Nephron (organoid): ENCODE data around the gene SEZ6L.

Source experiments
- H3K27ac Mint-ChIP-seq, 3 experiments: 2 replicates each; pipeline ENCODE4 v1.8.0; 2020; ENCODE audit warnings: mixed read lengths in 3 of 3, mild to moderate bottlenecking in 2 of 3, moderate library complexity in 1 of 3
- H3K27me3 Mint-ChIP-seq: 2 replicates; pipeline ENCODE4 v1.8.0; 2021; ENCODE audit warnings: low read depth, mild to moderate bottlenecking, moderate library complexity, mixed read lengths
- H3K36me3 Mint-ChIP-seq: 2 replicates; pipeline ENCODE4 v1.8.0; 2020; ENCODE audit warnings: low read depth, mixed read lengths
- H3K4me1 Mint-ChIP-seq: 2 replicates; pipeline ENCODE4 v1.8.0; 2020; ENCODE audit warnings: mixed read lengths
- H3K4me3 Mint-ChIP-seq, 3 experiments: 2 replicates each; pipeline ENCODE4 v1.8.0; 2020; ENCODE audit warnings: mild to moderate bottlenecking in 3 of 3, mixed read lengths in 3 of 3, moderate library complexity in 2 of 3
- H3K9me3 Mint-ChIP-seq: 2 replicates; pipeline ENCODE4 v1.8.0; 2020; ENCODE audit warnings: mixed read lengths
- TF ChIP-seq, protein P1 (sequence below), 3 experiments: fragments of 200-600 bp; sonication (generic); IDR thresholded peaks; one replicate each; pipeline ENCODE4 v1.5.0; 2021; ENCODE audit warnings: antibody characterized with exemption in 3 of 3; ENCODE audit not compliant: unreplicated experiment in 3 of 3

The SEZ6L gene

DNA sequence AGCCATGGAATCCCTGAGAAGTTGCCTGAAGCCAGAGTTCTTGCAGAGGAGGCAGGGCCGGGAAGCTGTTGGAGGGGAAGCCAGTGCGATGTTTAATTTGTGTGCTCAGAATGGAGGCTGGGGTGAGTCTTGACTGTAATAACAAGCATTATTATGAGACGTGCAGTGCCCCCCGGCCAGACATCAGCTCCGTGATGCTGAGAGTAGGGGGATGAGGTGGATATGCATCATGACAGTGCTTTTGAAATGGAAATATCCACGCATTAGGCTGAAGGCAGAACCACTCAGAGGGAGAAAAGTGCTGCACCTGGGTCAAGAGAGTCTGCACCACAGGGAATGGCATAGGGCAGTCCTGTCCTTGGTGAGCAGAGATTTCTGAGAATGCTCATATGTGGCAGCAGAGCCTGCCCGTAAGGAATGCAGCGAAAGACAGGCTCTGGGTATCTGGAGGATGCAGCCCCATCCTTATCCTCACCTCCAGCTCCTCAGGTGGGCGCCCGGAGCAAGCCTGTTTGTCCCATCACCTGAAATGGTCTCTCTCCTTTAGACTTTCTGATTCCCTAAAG, 37.6 kb upstream of the SEZ6L start:
- H3K9me3 Mint-ChIP-seq = no peaks in the 10 kb centered on the region
- H3K27me3 Mint-ChIP-seq = peaks cover 14% of the 10 kb centered on the region
- TF ChIP-seq, protein P1, sequence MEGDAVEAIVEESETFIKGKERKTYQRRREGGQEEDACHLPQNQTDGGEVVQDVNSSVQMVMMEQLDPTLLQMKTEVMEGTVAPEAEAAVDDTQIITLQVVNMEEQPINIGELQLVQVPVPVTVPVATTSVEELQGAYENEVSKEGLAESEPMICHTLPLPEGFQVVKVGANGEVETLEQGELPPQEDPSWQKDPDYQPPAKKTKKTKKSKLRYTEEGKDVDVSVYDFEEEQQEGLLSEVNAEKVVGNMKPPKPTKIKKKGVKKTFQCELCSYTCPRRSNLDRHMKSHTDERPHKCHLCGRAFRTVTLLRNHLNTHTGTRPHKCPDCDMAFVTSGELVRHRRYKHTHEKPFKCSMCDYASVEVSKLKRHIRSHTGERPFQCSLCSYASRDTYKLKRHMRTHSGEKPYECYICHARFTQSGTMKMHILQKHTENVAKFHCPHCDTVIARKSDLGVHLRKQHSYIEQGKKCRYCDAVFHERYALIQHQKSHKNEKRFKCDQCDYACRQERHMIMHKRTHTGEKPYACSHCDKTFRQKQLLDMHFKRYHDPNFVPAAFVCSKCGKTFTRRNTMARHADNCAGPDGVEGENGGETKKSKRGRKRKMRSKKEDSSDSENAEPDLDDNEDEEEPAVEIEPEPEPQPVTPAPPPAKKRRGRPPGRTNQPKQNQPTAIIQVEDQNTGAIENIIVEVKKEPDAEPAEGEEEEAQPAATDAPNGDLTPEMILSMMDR (IDR thresholded peaks at IDR 0.05; ENCODE audit: unreplicated experiment in 3 of 3) = no peak
- no peak overlapping the region for H3K4me3 Mint-ChIP-seq
- H3K27ac Mint-ChIP-seq = no peak overlapping the region
- no peaks in the 10 kb centered on the region for H3K36me3 Mint-ChIP-seq
- no peaks in the 10 kb centered on the region for H3K4me1 Mint-ChIP-seq

DNA sequence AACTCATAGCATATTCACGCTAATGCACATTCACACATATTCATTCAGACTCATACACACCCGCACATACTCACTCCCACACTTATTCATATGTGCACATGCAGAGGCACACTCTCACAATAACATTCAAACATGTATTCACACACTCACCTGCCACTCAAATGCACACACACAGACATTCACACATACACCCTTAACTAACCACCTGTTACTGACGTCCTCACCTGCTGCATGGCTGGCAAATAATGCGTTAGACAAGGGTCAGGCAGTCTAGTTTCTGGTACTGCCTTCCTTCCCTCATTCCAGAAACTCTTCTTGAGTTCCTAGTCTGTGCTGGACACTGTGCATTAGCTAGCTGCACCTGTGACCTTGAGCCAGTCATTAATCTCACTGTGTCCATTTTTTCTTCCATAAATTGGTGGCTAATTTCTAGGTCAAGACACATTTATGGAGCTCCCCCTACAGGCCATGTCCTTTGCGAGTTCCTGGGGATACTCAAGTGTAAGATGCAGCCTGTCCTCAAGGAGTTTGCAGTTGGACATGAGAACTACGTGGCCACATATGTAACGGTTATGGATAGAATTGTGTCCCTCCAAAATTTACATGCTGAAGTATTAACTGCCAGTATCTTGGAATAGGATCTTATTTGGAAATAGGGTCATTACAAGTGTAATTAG, 34.5 kb upstream of the SEZ6L start:
- H3K27ac Mint-ChIP-seq = no peak overlapping the region
- TF ChIP-seq, protein P1 (IDR thresholded peaks at IDR 0.05; ENCODE audit: unreplicated experiment in 3 of 3) = no peak
- no peaks in the 10 kb centered on the region for H3K9me3 Mint-ChIP-seq
- no peaks in the 10 kb centered on the region for H3K36me3 Mint-ChIP-seq
- H3K27me3 Mint-ChIP-seq = peaks cover 6% of the 10 kb centered on the region
- no peaks in the 10 kb centered on the region for H3K4me1 Mint-ChIP-seq
- no peak overlapping the region for H3K4me3 Mint-ChIP-seq

DNA sequence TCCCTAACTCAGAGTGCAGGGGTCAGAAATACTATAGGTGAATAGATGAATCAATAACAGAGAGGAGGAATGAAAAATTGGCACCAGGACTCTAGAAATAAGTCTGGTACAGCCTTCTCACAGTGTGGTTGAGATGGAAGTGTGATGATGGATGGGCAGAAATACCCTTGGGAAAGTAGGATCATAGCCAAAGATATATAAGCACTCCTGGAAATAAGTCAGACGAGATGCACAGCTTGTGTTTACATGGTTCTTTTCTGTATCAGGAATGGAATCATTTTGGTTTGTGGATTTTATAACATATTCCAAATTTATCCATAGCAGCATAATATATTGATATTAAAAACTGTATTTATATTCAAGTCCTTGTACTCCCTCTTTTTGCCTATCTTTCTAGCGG, 33.5 kb upstream of the SEZ6L start:
- Mint-ChIP-seq H3K4me1 (no peaks in the 10 kb centered on the region), H3K9me3 (no peaks in the 10 kb centered on the region), H3K36me3 (no peaks in the 10 kb centered on the region), H3K27ac (no peak overlapping the region), H3K4me3 (no peak overlapping the region), H3K27me3 (peaks cover 5% of the 10 kb centered on the region)
- TF ChIP-seq, protein P1 (IDR thresholded peaks at IDR 0.05; ENCODE audit: unreplicated experiment in 3 of 3) = no peak

DNA sequence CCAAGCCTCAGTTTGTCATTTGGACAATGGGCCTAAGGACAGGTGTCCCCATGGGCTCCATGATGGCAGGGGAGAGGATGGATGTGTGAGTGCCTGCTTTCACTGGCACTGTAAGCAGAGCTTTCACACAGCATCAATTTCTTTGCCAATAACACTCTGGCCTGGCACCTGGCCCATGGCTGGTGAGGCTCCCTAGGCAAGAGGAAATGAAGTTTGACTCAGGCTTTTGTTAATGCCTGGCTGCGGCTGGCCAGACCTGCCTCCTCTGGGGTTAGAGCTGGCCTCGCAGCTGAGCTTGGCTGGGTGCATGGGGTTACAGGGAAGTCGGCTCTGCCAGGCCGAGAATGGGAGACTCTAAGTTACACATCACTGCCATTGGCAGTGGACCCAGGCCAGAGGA, 30.0 kb upstream of the SEZ6L start:
- Mint-ChIP-seq H3K27me3 (peaks cover 4% of the 10 kb centered on the region), H3K36me3 (no peaks in the 10 kb centered on the region), H3K9me3 (no peaks in the 10 kb centered on the region), H3K27ac (no peak overlapping the region), H3K4me1 (no peaks in the 10 kb centered on the region), H3K4me3 (no peak overlapping the region)
- TF ChIP-seq, protein P1 (IDR thresholded peaks at IDR 0.05; ENCODE audit: unreplicated experiment in 3 of 3) = no peak

DNA sequence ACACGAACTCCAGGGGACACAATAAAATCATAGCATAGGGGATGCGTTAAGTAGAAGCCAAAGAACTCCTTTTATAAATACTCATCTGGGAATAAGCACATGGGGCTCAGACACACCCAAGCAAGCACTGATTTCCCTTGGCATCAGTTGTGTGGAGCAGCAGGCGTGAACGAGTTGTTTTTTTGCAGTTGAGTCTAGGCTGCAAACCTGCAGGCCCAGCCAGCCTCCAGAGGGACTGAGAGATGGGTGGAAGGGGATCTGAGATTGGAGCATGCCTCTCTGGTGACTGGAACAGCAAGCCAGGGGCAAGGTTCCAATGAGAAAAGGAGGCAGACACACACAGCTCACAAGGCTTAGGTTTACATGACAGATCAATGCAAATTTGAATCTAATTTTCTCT, 27.4 kb upstream of the SEZ6L start:
- Mint-ChIP-seq H3K9me3 (no peaks in the 10 kb centered on the region), H3K27me3 (peaks cover 12% of the 10 kb centered on the region), H3K4me1 (no peaks in the 10 kb centered on the region), H3K36me3 (no peaks in the 10 kb centered on the region), H3K4me3 (no peak overlapping the region), H3K27ac (no peak overlapping the region)
- TF ChIP-seq, protein P1 (IDR thresholded peaks at IDR 0.05; ENCODE audit: unreplicated experiment in 3 of 3) = no peak

DNA sequence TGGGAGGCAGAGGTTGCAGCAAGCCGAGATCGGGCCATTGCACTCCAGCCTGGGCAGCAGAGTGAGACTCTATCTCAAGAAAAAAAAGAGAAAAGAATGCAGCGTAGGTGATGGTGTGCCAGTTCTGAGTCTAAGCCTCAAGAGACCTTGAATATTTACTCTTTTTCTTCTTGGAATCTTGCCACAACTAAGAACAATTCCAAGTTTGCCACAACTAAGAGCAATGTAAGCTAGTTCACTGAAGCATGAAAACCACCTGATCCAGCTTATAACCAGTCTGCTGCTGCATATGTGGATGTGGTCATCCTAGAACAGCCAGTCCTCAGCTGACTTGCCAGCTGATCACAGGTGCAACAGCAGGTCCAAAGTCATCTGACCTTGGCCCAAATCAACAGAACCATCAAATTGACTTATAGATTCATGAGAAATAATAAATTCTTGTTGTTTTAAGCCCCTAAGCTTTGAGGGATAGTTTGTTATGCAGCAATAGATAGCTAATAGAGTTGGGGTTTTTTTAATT, 25.4 kb upstream of the SEZ6L start:
- Mint-ChIP-seq H3K36me3 (no peaks in the 10 kb centered on the region), H3K9me3 (no peaks in the 10 kb centered on the region), H3K27me3 (peaks cover 19% of the 10 kb centered on the region), H3K27ac (no peak overlapping the region), H3K4me3 (no peak overlapping the region), H3K4me1 (no peaks in the 10 kb centered on the region)
- TF ChIP-seq, protein P1 (IDR thresholded peaks at IDR 0.05; ENCODE audit: unreplicated experiment in 3 of 3) = no peak
